SK-N-SH (cell line): Measurements from ENCODE around the gene ASB18. TPM values are rescaled to one million over a fixed set of nuclear protein-coding genes. Genes with fewer than 3 reads are reported as not detected.

ENCODE experiments used
- CTCF ChIA-PET: fragments of 300-600, 350-600 bp; formaldehyde crosslinking; extraction: SDS; loops from one replicate; lab custom pipeline; 2021; lab: Yijun Ruan, JAX
- POLR2A ChIA-PET: fragments of 350-600 bp; sonication (Branson Sonifier 250); formaldehyde crosslinking; extraction: SDS; loops from one replicate; lab custom pipeline; 2020; ENCODE audit warnings: antibody characterized with exemption, inconsistent platforms; lab: Yijun Ruan, JAX
- DNase-seq: peaks from one replicate; pipeline ENCODE4 v3.0.0; 2012
- H2AFZ ChIP-seq: fragments of 200-600 bp; sonication (generic); 2 replicates; pipeline ENCODE4 v1.8.1; 2016; ENCODE audit warnings: antibody characterized with exemption, mild to moderate bottlenecking, low read depth
- H3F3A ChIP-seq: fragments of 200-600 bp; sonication (generic); replicated peaks from 2 replicates; pipeline ENCODE3; 2016; ENCODE audit warnings: antibody characterized with exemption, mild to moderate bottlenecking; ENCODE audit not compliant: insufficient read depth
- H3K27ac ChIP-seq, 2 experiments: fragments of 200-500 bp in 1 of 2; fragments of 200-600 bp in 1 of 2; sonication (Bioruptor generic) in 1 of 2; sonication (generic), shearing (Covaris generic) in 1 of 2; 2 replicates each; pipeline versions ENCODE4 v1.5.1 to v1.6.1; 2014 to 2016; ENCODE audit warnings: low read depth in 2 of 2, inconsistent platforms in 1 of 2, low read length in 1 of 2, mild to moderate bottlenecking in 1 of 2, mixed read lengths in 1 of 2
- H3K27me3 ChIP-seq: fragments of 200-600 bp; sonication (generic), shearing (Covaris generic); 2 replicates; pipeline ENCODE4 v1.6.1; 2016; ENCODE audit warnings: mixed run types; ENCODE audit not compliant: insufficient read depth
- H3K36me3 ChIP-seq, 2 experiments: fragments of 200-500 bp in 1 of 2; fragments of 200-600 bp in 1 of 2; sonication (Bioruptor generic) in 1 of 2; sonication (generic) in 1 of 2; replicated peaks in 1 of 2; 2 replicates each; pipeline versions ENCODE3 to v1.5.1; 2014 to 2016; ENCODE audit warnings: low read length in 1 of 2, mild to moderate bottlenecking in 1 of 2; ENCODE audit not compliant: insufficient read depth in 2 of 2, control insufficient read depth in 1 of 2
- H3K4me1 ChIP-seq, 2 experiments: fragments of 200-500 bp in 1 of 2; fragments of 200-600 bp in 1 of 2; sonication (Bioruptor generic) in 1 of 2; sonication (generic), shearing (Covaris generic) in 1 of 2; 2 replicates each; pipeline versions ENCODE4 v1.5.1 to v1.6.1; 2014 to 2016; ENCODE audit warnings: low read depth in 1 of 2, low read length in 1 of 2, mixed run types in 1 of 2; ENCODE audit not compliant: insufficient read depth in 2 of 2, control insufficient read depth in 1 of 2
- H3K4me2 ChIP-seq: fragments of 200-600 bp; sonication (generic), shearing (Covaris generic); 2 replicates; pipeline ENCODE4 v1.6.1; 2017; ENCODE audit warnings: mixed run types
- H3K4me3 ChIP-seq, 2 experiments: fragments of 200-500 bp in 1 of 2; fragments of 200-600 bp in 1 of 2; sonication (Bioruptor generic) in 1 of 2; sonication (generic), shearing (Covaris generic) in 1 of 2; 2 replicates each; pipeline versions ENCODE4 v1.5.1 to v1.8.1; 2014 to 2016; ENCODE audit warnings: low read depth in 2 of 2, inconsistent platforms in 1 of 2, low read length in 1 of 2, mild to moderate bottlenecking in 1 of 2, mixed read lengths in 1 of 2, moderate library complexity in 1 of 2
- H3K79me2 ChIP-seq: fragments of 200-600 bp; sonication (generic); 2 replicates; pipeline ENCODE4 v1.8.1; 2017; ENCODE audit warnings: mild to moderate bottlenecking; ENCODE audit not compliant: insufficient read depth
- H3K9ac ChIP-seq: fragments of 200-600 bp; sonication (generic); 2 replicates; pipeline ENCODE4 v1.6.1; 2017; ENCODE audit warnings: mixed run types
- H3K9me2 ChIP-seq: fragments of 200-600 bp; sonication (generic); 2 replicates; pipeline ENCODE4 v1.6.1; 2017; ENCODE audit warnings: mixed run types
- H3K9me3 ChIP-seq: fragments of 200-600 bp; sonication (generic); 2 replicates; pipeline ENCODE4 v1.6.1; 2017; ENCODE audit warnings: mixed run types, mild to moderate bottlenecking, moderate library complexity
- H4K20me1 ChIP-seq: fragments of 200-600 bp; sonication (generic); 2 replicates; pipeline ENCODE4 v1.6.1; 2017; ENCODE audit warnings: mild to moderate bottlenecking, mixed run types; ENCODE audit not compliant: insufficient read depth
- CHD2 ChIP-seq: fragments of 150-350 bp; IDR thresholded peaks from 2 replicates; pipeline ENCODE4 v1.6.1; 2018; ENCODE audit warnings: low read length; ENCODE audit not compliant: partially characterized antibody
- EZH2phosphoT487 ChIP-seq: fragments of 200-600 bp; sonication (generic); IDR thresholded peaks from 2 replicates; pipeline ENCODE4 v1.6.1; 2017; ENCODE audit warnings: low read depth, mixed run types, mild to moderate bottlenecking, antibody characterized with exemption, moderate library complexity, borderline replicate concordance
- FOXJ3 ChIP-seq: sonication (generic); formaldehyde crosslinking; IDR thresholded peaks from 2 replicates; pipeline ENCODE4 v1.5.1; 2020; ENCODE audit warnings: mild to moderate bottlenecking, missing genetic modification reagents
- GABPA ChIP-seq: IDR thresholded peaks from 2 replicates; pipeline ENCODE4 v1.4.0; 2012; ENCODE audit warnings: low read depth, mild to moderate bottlenecking
- JUND ChIP-seq: IDR thresholded peaks from 2 replicates; pipeline ENCODE4 v1.4.0; 2012
- MXI1 ChIP-seq: IDR thresholded peaks from 2 replicates; pipeline ENCODE4 v1.6.1; 2012; ENCODE audit warnings: mild to moderate bottlenecking, low read depth, low read length, improper control_type of control experiment
- NRF1 ChIP-seq: IDR thresholded peaks from 2 replicates; pipeline ENCODE4 v1.6.1; 2012; ENCODE audit warnings: low read depth, mild to moderate bottlenecking, low read length
- POLR2AphosphoS5 ChIP-seq: IDR thresholded peaks from 2 replicates; pipeline ENCODE4 v1.6.1; 2012; ENCODE audit warnings: low read depth, low read length
- RAD21 ChIP-seq: IDR thresholded peaks from 2 replicates; pipeline ENCODE4 v1.6.1; 2012; ENCODE audit warnings: mild to moderate bottlenecking, low read length
- RCOR1 ChIP-seq: fragments of 150-350 bp; IDR thresholded peaks from 2 replicates; pipeline ENCODE4 v1.6.1; 2017; ENCODE audit warnings: antibody characterized with exemption, low read length
- RXRA ChIP-seq: IDR thresholded peaks from 2 replicates; pipeline ENCODE4 v1.4.0; 2012; ENCODE audit warnings: low read depth, mild to moderate bottlenecking, borderline replicate concordance
- SIN3A ChIP-seq: IDR thresholded peaks from 2 replicates; pipeline ENCODE4 v1.6.1; 2012; ENCODE audit warnings: low read depth, mild to moderate bottlenecking, low read length, moderate library complexity, borderline replicate concordance
- TAF1 ChIP-seq: IDR thresholded peaks from 2 replicates; pipeline ENCODE4 v1.6.1; 2012; ENCODE audit warnings: low read depth, mild to moderate bottlenecking, low read length, moderate library complexity, borderline replicate concordance
- TCF12 ChIP-seq: IDR thresholded peaks from 2 replicates; pipeline ENCODE4 v1.4.0; 2012
- WGBS: methylation state at CpG from one replicate; pipeline ENCODE4 v1.1.6; 2017; ENCODE audit warnings: low lambda C conversion rate; 5-methylcytosine and 5-hydroxymethylcytosine counted together
- polyA plus RNA-seq, 3 experiments: library from polyadenylated mRNA; depleted of rRNA; stranded (reverse); fragments of >200 nt; gene quantifications; 2 replicates each; pipeline ENCODE4 v1.2.3, GENCODE V29; 2012
- TF ChIP-seq, protein P1 (sequence below): IDR thresholded peaks from 2 replicates; pipeline ENCODE4; 2012

ASB18 gene
- polyA plus RNA-seq, 1 of the 3 experiments (the other 2 are of a cell fraction), result not detected

- no peaks in the 10 kb centered on the region for H3K9me2 ChIP-seq
- no peak overlapping the region for H3K4me3 ChIP-seq
- POLR2A ChIA-PET, result no interaction called here
- TF ChIP-seq NRF1, result no peak
- no peak for TF ChIP-seq SIN3A
- TF ChIP-seq TAF1, result no peak
- no peak for TF ChIP-seq EZH2phosphoT487
- no peak for TF ChIP-seq FOXJ3 (CRISPR knock-in tag)
- TF ChIP-seq JUND, result no peak
- no peak for TF ChIP-seq RXRA
- no peak for TF ChIP-seq RCOR1
- H2AFZ ChIP-seq, result no peak overlapping the region
- no peaks in the 10 kb centered on the region; the same call in 1 of the 2 replicates for H3K27me3 ChIP-seq
- no peaks in the 10 kb centered on the region for H3K4me1 ChIP-seq
- H3K9ac ChIP-seq, result no peak overlapping the region
- no peaks in the 10 kb centered on the region for H3K79me2 ChIP-seq
- H3K27ac ChIP-seq, result no peak overlapping the region
- no peak overlapping the region for H3K4me2 ChIP-seq
- DNase-seq, result no peak
- no peaks in the 10 kb centered on the region for H4K20me1 ChIP-seq
- CTCF ChIA-PET, result no interaction called here
- WGBS, result 10% methylated on average over 4 of the region's 6 CpGs
- H3F3A ChIP-seq, result no peaks in the 10 kb centered on the region
- H3K36me3 ChIP-seq, result no peaks in the 10 kb centered on the region
- no peaks in the 10 kb centered on the region for H3K9me3 ChIP-seq
These were observed 4.8 kb downstream of the ASB18 start for GRCh38 chr2:236259371-236259770.

GRCh38 chr2:236257575-236257974 is 6.6 kb downstream of the ASB18 start:
- POLR2A ChIA-PET, result no interaction called here
- Histone ChIP-seq H3K9ac (no peak overlapping the region), H3K79me2 (no peaks in the 10 kb centered on the region), H3K27me3 (no peaks in the 10 kb centered on the region; the same call in 1 of the 2 replicates), H3F3A (no peaks in the 10 kb centered on the region), H3K36me3 (no peaks in the 10 kb centered on the region), H4K20me1 (no peaks in the 10 kb centered on the region), H3K9me3 (no peaks in the 10 kb centered on the region), H3K4me1 (no peaks in the 10 kb centered on the region), H3K4me2 (no peak overlapping the region), H3K4me3 (no peak overlapping the region), H3K27ac (no peak overlapping the region), H3K9me2 (no peaks in the 10 kb centered on the region), H2AFZ (no peak overlapping the region)
- no peak for TF ChIP-seq CHD2
- CTCF ChIA-PET, result no interaction called here
- WGBS, result 41% methylated on average over 5 of the region's 6 CpGs
- no peak for DNase-seq

DNA sequence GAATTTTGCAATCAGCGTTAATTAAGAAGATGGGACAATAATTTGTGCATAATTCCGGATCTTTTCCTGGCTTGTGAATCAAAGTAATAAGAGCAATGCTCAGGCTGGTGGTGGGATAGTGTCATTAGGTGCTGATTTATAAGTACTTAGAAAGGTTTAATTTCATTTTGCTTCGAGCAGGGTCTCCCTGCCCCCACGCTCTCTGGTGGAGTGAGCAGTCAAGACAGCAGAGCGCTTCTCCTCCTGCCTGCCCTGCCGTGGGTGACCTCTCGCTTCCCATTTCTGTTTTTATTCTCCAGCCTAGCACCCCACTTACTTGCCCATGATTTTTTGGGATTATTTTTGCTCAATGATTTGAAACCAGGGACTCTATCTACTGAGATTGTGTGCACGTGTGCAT is 7.1 kb downstream of the ASB18 start:
- ChIA-PET CTCF (no interaction called here), POLR2A (no interaction called here)
- H3K27ac ChIP-seq, result no peak overlapping the region
- no peak for DNase-seq
- H3K9me3 ChIP-seq, result no peaks in the 10 kb centered on the region
- no peaks in the 10 kb centered on the region for H3K79me2 ChIP-seq
- no peaks in the 10 kb centered on the region for H3K4me1 ChIP-seq
- H3K27me3 ChIP-seq, result no peaks in the 10 kb centered on the region; the same call in 1 of the 2 replicates
- H4K20me1 ChIP-seq, result no peaks in the 10 kb centered on the region
- H3K4me3 ChIP-seq, result no peak overlapping the region
- TF ChIP-seq RAD21 (no peak), GABPA (no peak), TAF1 (no peak), RXRA (no peak), TCF12 (no peak), MXI1 (no peak), RCOR1 (no peak), SIN3A (no peak), POLR2AphosphoS5 (no peak)
- TF ChIP-seq, protein P1, sequence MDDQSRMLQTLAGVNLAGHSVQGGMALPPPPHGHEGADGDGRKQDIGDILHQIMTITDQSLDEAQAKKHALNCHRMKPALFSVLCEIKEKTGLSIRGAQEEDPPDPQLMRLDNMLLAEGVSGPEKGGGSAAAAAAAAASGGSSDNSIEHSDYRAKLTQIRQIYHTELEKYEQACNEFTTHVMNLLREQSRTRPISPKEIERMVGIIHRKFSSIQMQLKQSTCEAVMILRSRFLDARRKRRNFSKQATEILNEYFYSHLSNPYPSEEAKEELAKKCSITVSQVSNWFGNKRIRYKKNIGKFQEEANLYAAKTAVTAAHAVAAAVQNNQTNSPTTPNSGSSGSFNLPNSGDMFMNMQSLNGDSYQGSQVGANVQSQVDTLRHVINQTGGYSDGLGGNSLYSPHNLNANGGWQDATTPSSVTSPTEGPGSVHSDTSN, result no peak
- H3K36me3 ChIP-seq, result no peaks in the 10 kb centered on the region
- H3F3A ChIP-seq, result no peaks in the 10 kb centered on the region
- no peak overlapping the region for H3K4me2 ChIP-seq
- no peak overlapping the region for H2AFZ ChIP-seq
- 20% methylated on average over 8 of the region's 8 CpGs for WGBS
- H3K9ac ChIP-seq, result no peak overlapping the region
- no peaks in the 10 kb centered on the region for H3K9me2 ChIP-seq
